HG02610 (cell line): ENCODE data around the gene MGAT4A.
"Not testable (repeated sequence)": the region's sequence is repeated elsewhere in the genome, so short reads cannot be mapped to it uniquely, and the experiment has no call there.

Source experiments
- ATAC-seq: cut with Tn5 transposase; IDR thresholded peaks from one replicate; pipeline ENCODE4 v1.9.1; 2021; ENCODE audit warnings: mild to moderate bottlenecking, moderate library complexity; ENCODE audit not compliant: unreplicated experiment

Gene MGAT4A

GRCh38 chr2:98730707-98731040 lies 258 bp downstream of the MGAT4A start:
- ATAC-seq: peak; percentile 51

DNA sequence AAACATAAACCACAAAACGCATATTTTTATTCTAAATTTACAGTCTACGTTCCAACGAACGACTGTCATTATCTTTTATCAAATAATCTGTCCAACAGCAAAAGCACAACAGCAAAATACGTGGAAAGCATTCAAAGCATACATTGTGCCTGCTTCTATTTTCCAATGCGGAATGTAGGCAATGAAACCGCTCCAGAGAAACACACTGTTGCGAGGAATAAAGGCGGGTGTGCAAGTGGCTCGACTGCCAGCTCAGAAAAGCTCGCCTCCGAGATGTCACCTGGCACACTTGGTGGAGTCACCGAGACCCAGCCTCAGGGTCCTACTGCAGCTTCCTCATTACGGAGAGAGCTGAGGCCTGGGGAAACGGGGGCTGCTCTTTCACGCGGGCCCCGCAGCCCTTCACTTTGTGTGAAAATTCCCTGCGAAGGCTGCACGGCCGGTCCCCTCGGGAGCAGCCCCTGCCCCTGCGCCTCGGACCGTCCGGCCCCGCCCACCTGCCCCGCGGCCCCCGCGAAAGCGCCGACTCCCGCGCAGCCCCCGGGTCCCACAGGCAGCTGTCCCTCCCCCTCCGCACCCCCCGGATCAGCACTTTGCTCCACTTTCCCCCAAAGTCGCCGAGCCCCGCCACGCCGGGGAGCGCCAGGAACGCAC lies 752 bp downstream of the MGAT4A start:
- no peak for ATAC-seq

DNA sequence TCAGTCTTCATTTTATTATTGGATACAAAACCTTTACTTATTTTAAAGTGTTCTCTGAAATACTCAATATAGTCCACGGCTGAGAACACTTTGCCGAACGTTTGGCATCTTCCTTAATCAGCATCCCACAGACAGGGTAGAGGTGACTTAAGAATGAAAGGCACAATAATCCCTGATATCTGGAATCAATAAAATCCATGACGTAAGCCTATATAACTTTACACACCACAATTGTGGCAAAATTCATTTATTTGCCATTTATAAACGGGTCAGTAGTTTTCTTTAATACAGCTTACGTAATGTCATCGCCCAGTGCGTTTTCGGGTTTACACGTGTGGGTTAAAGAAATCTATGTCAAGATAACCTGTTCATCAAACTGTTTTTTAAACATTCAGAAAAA lies 1.3 kb downstream of the MGAT4A start:
- ATAC-seq: no peak

DNA sequence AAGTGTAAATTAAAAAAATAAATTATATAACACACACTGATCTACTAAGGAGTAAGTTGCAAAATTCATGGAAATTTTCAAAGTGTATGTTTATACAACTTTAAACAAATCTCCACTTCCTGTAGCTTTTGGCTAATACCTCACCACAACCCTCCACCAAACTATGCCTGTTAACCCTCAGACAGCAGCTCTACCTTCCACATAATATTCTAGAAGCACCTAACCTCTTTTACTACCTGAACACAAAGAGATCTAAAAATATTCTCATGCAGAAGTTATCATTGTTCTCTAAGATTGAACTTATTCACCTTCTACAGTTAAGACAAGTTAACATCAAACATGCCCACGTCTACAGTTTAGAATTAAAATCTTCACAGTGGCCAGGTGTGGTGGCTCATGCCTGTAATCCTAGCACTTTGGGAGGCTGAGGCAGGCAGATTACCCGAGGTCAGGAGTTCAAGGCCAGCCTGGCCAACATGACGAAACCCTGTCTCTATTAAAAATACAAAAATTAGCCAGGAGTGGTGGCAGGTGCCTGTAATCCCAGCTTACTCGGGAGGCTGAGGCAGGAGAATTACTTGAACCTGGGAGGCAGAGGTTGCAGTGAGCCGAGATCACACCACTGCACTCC lies 2.7 kb downstream of the MGAT4A start:
- not testable (repeated sequence) for ATAC-seq

- no peak for ATAC-seq
Measured at GRCh38 chr2:98727369-98728087, 3.4 kb downstream of the MGAT4A start.

DNA sequence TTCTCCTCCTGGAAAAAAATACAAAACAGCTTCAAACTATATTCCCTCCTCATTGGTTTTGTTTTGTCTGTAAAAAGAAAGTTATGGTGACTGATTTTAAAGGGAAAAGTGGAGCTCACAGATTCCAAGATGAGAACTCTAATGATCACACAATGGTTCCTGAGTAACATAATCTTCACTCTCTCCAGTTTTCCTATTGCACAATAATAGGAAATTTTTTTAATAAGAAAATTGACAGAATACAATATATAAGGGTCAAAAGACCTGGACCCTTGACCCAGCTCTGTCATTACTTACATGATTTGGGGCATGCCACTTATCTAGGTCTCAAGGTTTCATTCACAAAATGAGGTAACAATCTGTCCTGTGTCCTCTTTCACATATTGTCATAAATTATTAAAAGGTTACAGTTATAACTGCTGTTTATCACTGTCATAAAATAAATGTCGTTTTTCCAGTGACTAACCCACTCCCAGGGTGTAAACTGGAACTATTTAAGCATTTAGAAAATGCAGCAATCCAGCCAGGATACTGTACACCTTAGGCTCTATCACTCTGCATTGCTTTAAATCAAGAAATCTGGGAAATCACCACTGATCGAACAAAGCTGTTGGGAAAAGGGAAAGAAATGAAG lies 4.1 kb downstream of the MGAT4A start:
- ATAC-seq: no peak

DNA sequence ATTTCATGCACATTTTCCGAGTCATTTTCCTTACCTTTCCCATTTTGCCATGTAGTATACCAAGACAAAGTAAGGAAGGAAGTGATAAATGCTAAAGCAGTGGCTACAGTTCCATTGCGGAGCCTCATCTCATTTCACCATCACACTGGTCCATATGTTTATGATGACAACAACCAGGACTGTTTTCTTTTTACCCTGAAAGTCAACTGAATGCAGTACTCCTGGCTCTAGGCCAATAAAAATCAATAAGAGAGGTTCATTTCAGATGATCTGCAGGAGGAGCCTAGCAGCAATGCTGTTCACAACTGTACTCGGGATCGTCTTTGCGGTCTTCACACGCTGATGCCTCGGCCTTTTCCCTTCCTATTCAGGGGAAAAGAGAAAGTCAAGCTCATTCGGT lies 4.7 kb downstream of the MGAT4A start:
- ATAC-seq: no peak

DNA sequence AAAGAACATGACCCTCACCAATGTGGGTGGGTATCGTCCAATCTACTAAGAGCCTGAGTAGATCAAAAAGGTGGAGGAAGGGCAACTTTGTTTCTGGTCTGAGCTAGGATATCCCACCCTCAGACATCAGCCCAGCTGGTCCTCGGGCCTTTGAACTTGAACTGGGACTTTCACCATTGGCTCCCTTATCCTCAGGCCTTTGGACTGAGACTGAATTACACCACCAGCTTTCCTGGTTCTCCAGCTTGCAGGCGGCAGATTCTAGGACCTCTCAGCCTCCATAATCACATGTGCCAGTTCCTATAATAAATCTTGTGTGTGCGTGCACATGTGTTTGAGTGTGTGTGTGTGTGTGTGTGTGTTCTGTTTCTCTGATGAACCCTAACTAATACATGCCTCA lies 10.6 kb downstream of the MGAT4A start:
- ATAC-seq: no peak

DNA sequence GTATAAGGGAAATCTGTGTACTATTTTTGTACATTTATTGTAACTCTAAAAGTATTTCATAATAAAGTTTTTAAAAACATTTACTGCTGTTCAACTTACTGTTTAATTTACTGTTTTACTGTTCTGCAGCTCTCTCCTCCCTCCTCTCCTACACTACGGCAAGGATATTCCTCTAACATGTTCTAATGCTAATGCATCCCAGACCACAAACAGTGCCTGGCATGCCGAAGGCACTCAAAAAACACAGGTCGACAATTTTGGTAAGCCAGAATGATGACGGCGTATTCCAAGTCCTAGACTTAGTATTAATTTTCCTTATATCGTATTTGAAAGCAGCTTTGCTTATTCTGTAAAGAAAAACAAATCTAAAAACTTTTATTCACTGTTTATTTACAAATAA lies 13.3 kb downstream of the MGAT4A start:
- no peak for ATAC-seq

DNA sequence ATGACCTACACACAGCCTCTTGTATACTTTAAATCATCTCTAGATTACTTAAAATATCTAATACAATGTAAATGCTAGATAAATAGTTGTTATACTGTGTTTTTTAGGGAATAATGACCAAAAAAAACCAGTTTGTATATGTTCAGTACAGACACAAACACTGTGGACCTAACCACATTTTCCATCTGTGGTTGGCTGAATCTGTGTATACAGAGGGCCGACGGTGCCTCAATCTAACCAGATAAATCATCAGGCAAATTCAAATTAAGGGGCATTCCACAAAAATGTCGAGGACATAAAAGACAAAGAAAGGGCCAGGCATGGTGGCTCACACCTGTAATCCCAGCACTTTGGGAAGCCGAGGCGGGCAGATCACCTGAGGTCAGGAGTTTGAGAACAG lies 14.1 kb downstream of the MGAT4A start:
- no peak for ATAC-seq

DNA sequence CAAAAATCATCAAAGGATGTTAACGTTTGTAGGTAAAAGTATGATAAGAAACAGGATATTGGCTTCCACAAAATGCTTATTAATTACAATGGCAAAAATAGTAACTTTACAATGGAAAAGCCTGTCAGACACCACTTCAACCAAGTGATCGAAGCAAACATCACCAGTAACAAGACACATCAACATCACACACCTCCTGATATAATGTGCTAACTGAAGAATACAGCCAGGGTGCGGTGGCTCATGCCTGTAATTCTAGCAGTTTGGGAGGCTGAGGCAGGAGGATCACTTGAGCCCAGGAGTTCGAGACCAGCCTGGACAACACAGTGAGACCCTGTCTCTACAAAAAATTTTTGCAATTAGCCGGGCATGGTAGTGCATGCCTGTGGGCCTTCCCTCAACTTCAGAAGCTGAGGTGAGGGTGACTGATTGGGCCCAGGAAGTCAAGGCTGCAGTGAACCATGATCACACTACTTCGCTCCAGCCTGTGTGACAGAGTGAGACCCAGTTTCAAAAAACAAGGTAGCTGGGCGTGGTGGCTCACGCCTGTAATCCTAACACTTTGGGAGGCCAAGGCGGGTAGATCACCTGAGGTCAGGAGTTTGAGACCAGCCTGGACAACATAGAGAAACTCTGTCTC lies 15.0 kb downstream of the MGAT4A start:
- no peak for ATAC-seq

DNA sequence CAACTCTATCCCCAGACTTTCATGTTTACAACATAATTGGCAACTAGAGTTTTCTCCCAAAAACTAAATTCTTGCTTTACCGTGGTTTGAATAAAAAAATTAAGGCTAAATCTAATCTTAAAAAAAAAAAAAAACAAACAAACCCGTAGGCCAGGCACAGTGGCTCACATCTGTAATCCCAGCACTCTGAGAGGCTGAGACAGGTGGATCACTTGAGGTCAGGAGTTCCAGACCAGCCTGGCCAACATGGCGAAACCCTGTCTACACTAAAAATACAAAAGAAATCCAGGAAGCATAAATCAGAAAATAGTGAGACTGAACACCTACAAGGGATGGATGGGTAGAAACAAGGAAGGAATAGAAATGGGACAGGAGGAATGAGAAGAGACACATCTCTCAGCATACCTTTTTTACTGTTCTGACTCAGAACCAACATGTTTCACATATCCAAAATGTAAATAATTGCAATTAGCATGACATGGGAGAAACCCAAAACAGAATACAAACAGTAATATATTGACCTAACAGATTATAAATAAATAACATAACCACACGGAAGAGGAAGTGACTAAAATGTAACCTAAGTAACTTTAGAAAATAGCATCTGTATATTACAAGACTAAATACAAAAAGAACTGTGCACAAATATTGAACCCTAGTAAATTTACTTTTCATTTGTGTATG lies 17.5 kb downstream of the MGAT4A start:
- peak; percentile 87 for ATAC-seq

GRCh38 chr2:98712145-98712544 lies 18.8 kb downstream of the MGAT4A start:
- ATAC-seq: no peak

- ATAC-seq: no peak
Measured at GRCh38 chr2:98711506-98711905, 19.4 kb downstream of the MGAT4A start.

DNA sequence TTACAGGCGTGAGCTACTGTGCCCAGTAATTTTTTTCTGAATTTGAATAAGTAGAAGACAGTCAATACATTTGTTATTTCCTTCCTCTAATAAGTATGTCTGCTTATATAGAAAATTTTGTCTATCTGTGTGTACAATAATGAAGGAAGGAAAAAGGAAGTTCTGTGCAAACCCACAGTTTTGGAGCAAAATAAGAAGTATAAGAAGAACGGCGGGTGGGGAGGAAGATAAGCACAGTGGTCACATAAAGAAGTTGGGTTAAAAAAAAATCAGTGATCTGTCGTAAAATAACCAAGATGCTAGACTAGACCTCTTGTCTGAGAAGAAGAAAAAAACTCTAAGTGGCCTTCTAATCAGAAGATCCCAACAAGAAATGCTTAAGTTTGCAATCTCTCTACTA lies 20.2 kb downstream of the MGAT4A start:
- no peak for ATAC-seq

- no peak for ATAC-seq
Measured at GRCh38 chr2:98709535-98709934, 21.4 kb downstream of the MGAT4A start.

- ATAC-seq: no peak
Measured at GRCh38 chr2:98708396-98709186, 22.3 kb downstream of the MGAT4A start.

DNA sequence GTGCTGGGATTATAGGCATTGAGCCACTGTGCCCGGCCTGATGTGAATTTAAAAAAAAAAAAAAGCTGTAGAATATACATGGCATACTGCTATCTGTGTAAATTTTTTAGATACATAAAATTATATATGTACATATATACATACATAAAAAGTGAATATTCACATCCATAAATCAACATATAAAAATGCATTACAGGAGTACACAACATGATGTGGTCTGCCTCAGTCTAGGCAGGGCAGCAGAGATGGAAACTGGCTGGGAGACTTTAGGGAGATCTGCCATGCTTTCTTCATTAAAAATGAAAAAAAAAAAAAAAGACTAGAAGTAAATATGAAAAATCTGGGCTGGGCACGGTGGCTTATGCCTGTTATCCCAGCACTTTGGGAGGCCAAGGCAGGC lies 24.3 kb downstream of the MGAT4A start:
- ATAC-seq: no peak

- no peak for ATAC-seq
Measured at GRCh38 chr2:98705333-98705617, 25.7 kb downstream of the MGAT4A start.
